Measurements from ENCODE around the gene VAV3. TPM values are rescaled to one million over a fixed set of nuclear protein-coding genes. Genes with fewer than 3 reads are reported as not detected.
A peak's percentile ranks its signal among the peaks of the same experiment; 100 is the strongest.

The VAV3 gene, protein sequence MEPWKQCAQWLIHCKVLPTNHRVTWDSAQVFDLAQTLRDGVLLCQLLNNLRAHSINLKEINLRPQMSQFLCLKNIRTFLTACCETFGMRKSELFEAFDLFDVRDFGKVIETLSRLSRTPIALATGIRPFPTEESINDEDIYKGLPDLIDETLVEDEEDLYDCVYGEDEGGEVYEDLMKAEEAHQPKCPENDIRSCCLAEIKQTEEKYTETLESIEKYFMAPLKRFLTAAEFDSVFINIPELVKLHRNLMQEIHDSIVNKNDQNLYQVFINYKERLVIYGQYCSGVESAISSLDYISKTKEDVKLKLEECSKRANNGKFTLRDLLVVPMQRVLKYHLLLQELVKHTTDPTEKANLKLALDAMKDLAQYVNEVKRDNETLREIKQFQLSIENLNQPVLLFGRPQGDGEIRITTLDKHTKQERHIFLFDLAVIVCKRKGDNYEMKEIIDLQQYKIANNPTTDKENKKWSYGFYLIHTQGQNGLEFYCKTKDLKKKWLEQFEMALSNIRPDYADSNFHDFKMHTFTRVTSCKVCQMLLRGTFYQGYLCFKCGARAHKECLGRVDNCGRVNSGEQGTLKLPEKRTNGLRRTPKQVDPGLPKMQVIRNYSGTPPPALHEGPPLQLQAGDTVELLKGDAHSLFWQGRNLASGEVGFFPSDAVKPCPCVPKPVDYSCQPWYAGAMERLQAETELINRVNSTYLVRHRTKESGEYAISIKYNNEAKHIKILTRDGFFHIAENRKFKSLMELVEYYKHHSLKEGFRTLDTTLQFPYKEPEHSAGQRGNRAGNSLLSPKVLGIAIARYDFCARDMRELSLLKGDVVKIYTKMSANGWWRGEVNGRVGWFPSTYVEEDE
- 4.8 and 8.8 TPM in 2 replicates for total RNA-seq

DNA sequence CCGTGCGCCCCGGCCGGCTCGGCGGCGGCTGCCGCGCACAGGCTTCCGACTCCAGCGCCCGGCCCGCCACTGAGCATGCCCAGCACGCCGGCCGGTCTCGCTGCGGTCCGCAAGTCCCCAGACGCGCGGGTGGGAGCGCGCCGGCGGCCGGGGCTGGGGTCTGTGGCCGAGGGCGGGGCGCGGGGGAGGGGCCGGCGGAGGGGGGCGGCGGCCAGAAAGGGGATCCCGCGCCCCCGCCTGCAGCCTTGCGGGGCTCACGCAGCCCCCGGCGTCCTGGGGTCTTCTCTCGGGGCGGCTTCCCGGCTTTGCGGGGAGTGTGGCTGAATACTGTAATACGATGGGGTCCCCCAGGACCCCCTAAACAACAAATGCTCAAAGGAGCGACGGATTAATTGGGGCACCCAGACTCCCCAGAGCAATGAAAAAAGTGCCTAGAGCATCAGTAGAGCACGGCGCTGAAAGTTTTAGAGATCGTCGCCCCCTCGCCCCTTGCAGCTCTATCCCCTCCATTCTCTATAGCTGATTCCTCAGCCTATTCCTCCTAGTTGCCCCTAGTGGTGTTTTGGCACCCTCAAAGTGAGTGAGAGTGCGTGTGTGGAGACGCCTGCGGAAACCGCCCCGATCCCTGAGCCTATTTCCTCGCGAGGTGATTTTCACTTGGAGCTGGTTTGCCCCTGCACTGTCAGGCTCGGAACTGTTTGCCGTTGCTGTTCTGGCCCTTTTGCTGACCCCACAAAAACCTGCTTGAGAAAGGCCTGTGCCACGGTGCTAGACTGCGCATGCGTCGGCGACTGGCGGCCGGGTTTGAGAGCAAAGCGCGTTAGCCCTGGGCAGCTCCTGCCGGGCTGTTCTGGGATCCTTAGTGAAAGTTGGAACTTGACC lies at the start of gene VAV3:
TSS of gene VAV3 (minus strand) at position 71 of the 882 bp plus-strand sequence. CDS start 311 bp downstream, outside the sequence.
- no peaks in the 10 kb centered on the region for H3K27me3 ChIP-seq (ENCODE audit: control insufficient read depth, insufficient read depth, low read length)
- peak within 1 kb of the TSS; percentile 57 for H3K4me3 ChIP-seq (ENCODE audit: low read depth, low read length)
- no peak for TF ChIP-seq CTCF (IDR thresholded peaks at IDR 0.05; ENCODE audit: insufficient read depth, low read length, poor library complexity, severe bottlenecking)
- no peaks in the 10 kb centered on the region for H3K36me3 ChIP-seq (ENCODE audit: control insufficient read depth, insufficient read depth, low read length)
- DNase-seq (ENCODE audit: low read depth), result peak; percentile 39

GRCh38 chr1:108012553-108012952 lies 47.6 kb upstream of the VAV3 start:
- no peak for DNase-seq (ENCODE audit: low read depth)
- H3K27me3 ChIP-seq (ENCODE audit: control insufficient read depth, insufficient read depth, low read length), result no peaks in the 10 kb centered on the region
- no peak for TF ChIP-seq CTCF (IDR thresholded peaks at IDR 0.05; ENCODE audit: insufficient read depth, low read length, poor library complexity, severe bottlenecking)
- H3K4me3 ChIP-seq (ENCODE audit: low read depth, low read length), result no peak overlapping the region
- no peaks in the 10 kb centered on the region for H3K36me3 ChIP-seq (ENCODE audit: control insufficient read depth, insufficient read depth, low read length)

DNA sequence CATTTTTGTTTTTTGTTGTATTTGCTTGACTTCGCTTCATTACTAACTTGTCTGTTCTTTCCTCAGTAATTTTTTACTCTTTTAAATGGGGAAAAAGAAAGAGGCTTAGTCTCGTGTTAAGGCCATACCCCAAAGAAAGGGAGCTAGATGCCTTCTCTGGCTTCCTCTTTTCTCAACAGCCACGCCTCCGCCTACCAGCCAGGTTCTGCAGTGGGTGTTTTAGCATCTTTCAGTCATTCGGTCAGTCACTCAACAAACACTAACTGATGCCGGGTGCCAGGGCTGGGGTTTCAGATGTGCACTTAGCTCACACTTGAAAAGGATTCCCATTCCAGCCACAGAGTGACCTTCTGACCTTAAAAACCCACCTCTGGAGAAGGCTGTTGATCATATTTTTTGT lies 46.3 kb upstream of the VAV3 start:
- TF ChIP-seq CTCF (IDR thresholded peaks at IDR 0.05; ENCODE audit: insufficient read depth, low read length, poor library complexity, severe bottlenecking), result no peak
- no peaks in the 10 kb centered on the region for H3K36me3 ChIP-seq (ENCODE audit: control insufficient read depth, insufficient read depth, low read length)

DNA sequence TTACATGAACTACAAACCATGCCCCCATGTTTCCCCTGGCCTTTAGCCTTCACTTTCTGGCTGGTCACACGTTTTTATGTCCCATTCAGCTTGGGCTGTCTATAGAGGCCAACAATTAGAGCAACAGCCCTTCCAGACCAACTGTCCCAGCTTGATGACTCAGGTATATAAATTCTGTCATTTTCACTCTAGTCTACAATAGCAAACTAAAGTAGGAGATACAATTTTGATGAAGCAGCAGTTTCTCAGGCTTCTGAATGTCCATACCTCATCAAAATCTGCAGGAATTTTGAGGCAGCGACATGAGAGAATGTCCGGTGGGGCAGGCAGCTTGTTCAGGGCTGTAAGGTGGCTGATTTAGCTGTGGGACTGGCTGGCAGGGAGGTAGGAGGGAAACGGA lies 45.6 kb upstream of the VAV3 start:
- Histone ChIP-seq H3K4me3 (ENCODE audit: low read depth, low read length) (no peak overlapping the region), H3K36me3 (ENCODE audit: control insufficient read depth, insufficient read depth, low read length) (no peaks in the 10 kb centered on the region), H3K27me3 (ENCODE audit: control insufficient read depth, insufficient read depth, low read length) (no peaks in the 10 kb centered on the region)
- DNase-seq (ENCODE audit: low read depth), result no peak
- TF ChIP-seq CTCF (IDR thresholded peaks at IDR 0.05; ENCODE audit: insufficient read depth, low read length, poor library complexity, severe bottlenecking), result no peak

More for the DNA sequence above, 46.3 kb upstream of the VAV3 start:
- Histone ChIP-seq H3K4me3 (ENCODE audit: low read depth, low read length) (no peak overlapping the region), H3K27me3 (ENCODE audit: control insufficient read depth, insufficient read depth, low read length) (no peaks in the 10 kb centered on the region)
- no peak for DNase-seq (ENCODE audit: low read depth)

DNA sequence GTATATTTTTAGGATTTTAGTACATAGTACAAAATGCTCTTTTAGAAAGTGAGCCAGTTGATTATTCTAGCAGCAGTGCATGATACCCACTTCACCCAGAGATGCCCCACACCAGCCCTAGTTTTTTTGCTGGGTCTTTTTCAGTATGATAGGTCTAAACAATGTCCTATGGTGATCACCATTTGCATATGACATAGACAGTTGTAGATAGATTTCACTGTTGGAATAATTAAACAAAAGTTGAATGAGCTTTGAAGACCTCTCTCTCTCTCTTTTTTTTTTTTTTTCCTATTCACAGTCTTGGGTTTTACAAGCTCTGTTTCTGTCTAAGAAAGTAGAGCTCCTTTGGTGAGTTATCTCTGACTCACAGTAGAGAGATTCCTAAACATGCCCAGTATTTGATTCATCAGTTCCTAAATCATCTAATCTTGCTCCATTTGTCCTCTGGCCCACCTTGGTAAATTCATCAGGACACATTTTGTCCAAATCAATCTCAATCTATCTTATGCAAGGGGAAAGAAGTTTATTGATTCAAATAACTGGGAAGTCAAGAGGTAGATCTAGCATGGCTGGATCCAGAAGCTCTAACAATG lies 44.7 kb upstream of the VAV3 start:
- DNase-seq (ENCODE audit: low read depth), result peak; percentile 38
- Histone ChIP-seq H3K27me3 (ENCODE audit: control insufficient read depth, insufficient read depth, low read length) (no peaks in the 10 kb centered on the region), H3K36me3 (ENCODE audit: control insufficient read depth, insufficient read depth, low read length) (no peaks in the 10 kb centered on the region), H3K4me3 (ENCODE audit: low read depth, low read length) (no peak overlapping the region)
- TF ChIP-seq CTCF (IDR thresholded peaks at IDR 0.05; ENCODE audit: insufficient read depth, low read length, poor library complexity, severe bottlenecking), result no peak

All from kidney epithelial cell (primary cell).